SU-DHL-6 (cell line): ENCODE results near the gene PLP2.

ENCODE experiments used
- EZH2phosphoT487 ChIP-seq: fragments of 200-600 bp; sonication (generic), shearing (Covaris generic); conservative IDR thresholded peaks from 2 replicates; pipeline ENCODE4 v1.6.1; 2018; ENCODE audit warnings: mild to moderate bottlenecking, antibody characterized with exemption, low read length, moderate library complexity, mixed read lengths
- TF ChIP-seq, protein P1 (sequence below): fragments of 200-600 bp; sonication (generic); IDR thresholded peaks from one replicate; pipeline ENCODE4 v1.5.1; 2017; ENCODE audit warnings: antibody characterized with exemption, mild to moderate bottlenecking, low read length, moderate library complexity; ENCODE audit not compliant: insufficient read depth, poor library complexity, severe bottlenecking

DNA sequence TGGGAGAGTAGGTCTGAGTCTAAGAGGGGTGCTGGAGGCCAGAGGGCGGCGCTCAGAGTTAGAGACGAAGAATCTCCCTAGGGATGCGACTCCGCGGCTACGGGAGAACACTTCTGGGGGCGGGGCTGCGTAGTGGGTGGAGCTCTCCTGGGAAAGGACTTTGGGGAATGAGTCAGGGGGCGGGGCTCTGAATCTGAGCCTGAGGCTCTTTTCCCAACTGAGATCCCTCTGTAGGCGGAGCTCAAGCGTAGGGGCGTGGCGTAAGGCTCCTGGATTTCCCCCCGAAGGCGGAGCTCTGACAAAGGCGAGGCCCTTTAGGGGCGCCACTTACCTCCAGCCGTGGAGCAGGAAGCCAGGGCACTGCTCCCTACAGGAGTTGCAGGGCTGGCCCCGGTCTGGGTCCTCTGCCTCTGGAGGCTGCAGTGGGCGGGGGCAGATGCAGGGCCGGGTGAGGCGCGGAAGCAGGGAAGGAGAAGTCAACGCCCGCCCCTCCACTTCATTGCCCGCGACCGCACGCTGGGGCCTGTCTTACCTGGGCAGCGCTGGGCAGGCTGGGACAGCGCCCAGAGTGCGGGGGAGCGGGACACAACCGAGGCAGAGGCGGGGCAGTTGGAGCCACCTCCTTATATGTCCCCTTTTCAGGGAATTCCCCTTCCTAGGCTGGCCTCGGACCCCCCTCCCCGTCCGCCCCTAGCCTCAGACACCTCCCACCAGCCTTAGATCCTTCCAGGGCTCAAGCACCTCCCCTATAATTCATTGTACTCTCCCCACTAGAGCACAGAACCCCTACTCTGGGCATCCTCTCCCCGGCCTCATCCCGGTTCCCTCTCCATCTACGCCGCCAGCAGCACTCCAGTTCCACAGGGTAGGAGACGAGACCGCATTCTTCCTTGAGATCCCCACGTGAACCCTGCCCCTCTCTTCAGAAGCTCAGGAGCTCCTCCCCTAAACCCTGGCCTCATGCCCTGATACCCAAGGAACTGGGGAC, 12.9 kb downstream of the PLP2 start:
- TF ChIP-seq, protein P1, sequence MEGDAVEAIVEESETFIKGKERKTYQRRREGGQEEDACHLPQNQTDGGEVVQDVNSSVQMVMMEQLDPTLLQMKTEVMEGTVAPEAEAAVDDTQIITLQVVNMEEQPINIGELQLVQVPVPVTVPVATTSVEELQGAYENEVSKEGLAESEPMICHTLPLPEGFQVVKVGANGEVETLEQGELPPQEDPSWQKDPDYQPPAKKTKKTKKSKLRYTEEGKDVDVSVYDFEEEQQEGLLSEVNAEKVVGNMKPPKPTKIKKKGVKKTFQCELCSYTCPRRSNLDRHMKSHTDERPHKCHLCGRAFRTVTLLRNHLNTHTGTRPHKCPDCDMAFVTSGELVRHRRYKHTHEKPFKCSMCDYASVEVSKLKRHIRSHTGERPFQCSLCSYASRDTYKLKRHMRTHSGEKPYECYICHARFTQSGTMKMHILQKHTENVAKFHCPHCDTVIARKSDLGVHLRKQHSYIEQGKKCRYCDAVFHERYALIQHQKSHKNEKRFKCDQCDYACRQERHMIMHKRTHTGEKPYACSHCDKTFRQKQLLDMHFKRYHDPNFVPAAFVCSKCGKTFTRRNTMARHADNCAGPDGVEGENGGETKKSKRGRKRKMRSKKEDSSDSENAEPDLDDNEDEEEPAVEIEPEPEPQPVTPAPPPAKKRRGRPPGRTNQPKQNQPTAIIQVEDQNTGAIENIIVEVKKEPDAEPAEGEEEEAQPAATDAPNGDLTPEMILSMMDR, result no peak
- TF ChIP-seq EZH2phosphoT487, result no peak
